Neural cell (in vitro differentiated cells): ENCODE data around the gene DCTN3. TPM values are rescaled to one million over a fixed set of nuclear protein-coding genes. Genes with fewer than 3 reads are reported as not detected.

Experiments used
- H2AFZ ChIP-seq: fragments of 200-600, 300-800 bp; sonication (generic), shearing (Covaris generic); 2 replicates; pipeline ENCODE4 v1.6.0; 2014; ENCODE audit warnings: low read depth, mild to moderate bottlenecking, antibody characterized with exemption, low read length, moderate library complexity
- H3F3A ChIP-seq: fragments of 200-600 bp; shearing (Covaris generic); 2 replicates; pipeline ENCODE4 v1.6.1; 2016; ENCODE audit warnings: mild to moderate bottlenecking, moderate library complexity, mixed read lengths, antibody characterized with exemption, low read length; ENCODE audit not compliant: insufficient read depth, poor library complexity, severe bottlenecking
- H3K27ac ChIP-seq: fragments of 200-600, 300-800 bp; sonication (generic), shearing (Covaris generic); 2 replicates; pipeline ENCODE4 v1.5.1; 2014; ENCODE audit warnings: mild to moderate bottlenecking, low read length, moderate library complexity
- H3K27me3 ChIP-seq: fragments of 300-800, 200-600 bp; sonication (generic), shearing (Covaris generic); 2 replicates; pipeline ENCODE4 v1.6.0; 2014; ENCODE audit warnings: mild to moderate bottlenecking, low read depth, low read length, moderate library complexity; ENCODE audit not compliant: insufficient read depth
- H3K36me3 ChIP-seq: fragments of 300-800, 200-600 bp; sonication (generic), shearing (Covaris generic); 2 replicates; pipeline ENCODE4 v1.5.1; 2014; ENCODE audit warnings: mild to moderate bottlenecking, antibody characterized with exemption, low read length, moderate library complexity; ENCODE audit not compliant: insufficient read depth
- H3K4me2 ChIP-seq: fragments of 300-800, 200-600 bp; sonication (generic), shearing (Covaris generic); 2 replicates; pipeline ENCODE4 v1.6.0; 2014; ENCODE audit warnings: mild to moderate bottlenecking, low read length
- H3K4me3 ChIP-seq: fragments of 300-800, 200-600 bp; sonication (generic), shearing (Covaris generic); 2 replicates; pipeline ENCODE4 v1.5.1; 2014; ENCODE audit warnings: mild to moderate bottlenecking, low read length, moderate library complexity
- H3K79me2 ChIP-seq: fragments of 200-600 bp; shearing (Covaris generic); replicated peaks from 2 replicates; pipeline ENCODE4 v1.6.0; 2014; ENCODE audit warnings: mild to moderate bottlenecking, low read length, moderate library complexity; ENCODE audit not compliant: insufficient read depth
- H3K9ac ChIP-seq: fragments of 300-800, 200-600 bp; sonication (generic), shearing (Covaris generic); 2 replicates; pipeline ENCODE4 v1.6.1; 2016; ENCODE audit warnings: mild to moderate bottlenecking, low read length, mixed read lengths
- H3K9me2 ChIP-seq: fragments of 200-600 bp; shearing (Covaris generic); 2 replicates; pipeline ENCODE4 v1.6.1; 2016; ENCODE audit warnings: mild to moderate bottlenecking, low read length, mixed read lengths; ENCODE audit not compliant: insufficient read depth
- H3K9me3 ChIP-seq: fragments of 200-600, 300-800 bp; sonication (generic), shearing (Covaris generic); 2 replicates; pipeline ENCODE4 v1.6.1; 2016; ENCODE audit warnings: mild to moderate bottlenecking, mixed run types, low read length, moderate library complexity, mixed read lengths
- H4K20me1 ChIP-seq: fragments of 200-600 bp; shearing (Covaris generic); 2 replicates; pipeline ENCODE4 v1.6.1; 2016; ENCODE audit warnings: mild to moderate bottlenecking, mixed run types; ENCODE audit not compliant: insufficient read depth
- MXI1 ChIP-seq: fragments of 450-650 bp; conservative IDR thresholded peaks from 2 replicates; pipeline ENCODE4 v1.6.1; 2014; ENCODE audit warnings: antibody characterized with exemption, mild to moderate bottlenecking; ENCODE audit not compliant: poor library complexity, severe bottlenecking
- POLR2AphosphoS5 ChIP-seq: IDR thresholded peaks from 2 replicates; pipeline ENCODE4 v1.6.1; 2012
- RAD21 ChIP-seq: fragments of 450-650 bp; conservative IDR thresholded peaks from 2 replicates; pipeline ENCODE4 v1.6.1; 2014; ENCODE audit warnings: antibody characterized with exemption, mild to moderate bottlenecking, moderate library complexity
- SMC3 ChIP-seq: fragments of 450-650 bp; conservative IDR thresholded peaks from 2 replicates; pipeline ENCODE4 v1.6.1; 2014; ENCODE audit warnings: antibody characterized with exemption, mild to moderate bottlenecking, moderate library complexity; ENCODE audit not compliant: poor library complexity
- TAF1 ChIP-seq: IDR thresholded peaks from 2 replicates; pipeline ENCODE4 v1.6.1; 2012; ENCODE audit warnings: low read depth
- polyA plus RNA-seq: library from polyadenylated mRNA; depleted of rRNA; stranded (reverse); fragments of >200 nt; gene quantifications from 2 replicates; pipeline ENCODE4 v1.2.3, GENCODE V29; 2014
- TF ChIP-seq, protein P1 (sequence below): fragments of 450-650 bp; IDR thresholded peaks from 2 replicates; pipeline ENCODE4 v1.5.1; 2014; ENCODE audit warnings: antibody characterized with exemption, mild to moderate bottlenecking, moderate library complexity; ENCODE audit not compliant: poor library complexity, severe bottlenecking

DCTN3 gene
- polyA plus RNA-seq, 1 donor from 2014 or later, result 380 TPM

DNA sequence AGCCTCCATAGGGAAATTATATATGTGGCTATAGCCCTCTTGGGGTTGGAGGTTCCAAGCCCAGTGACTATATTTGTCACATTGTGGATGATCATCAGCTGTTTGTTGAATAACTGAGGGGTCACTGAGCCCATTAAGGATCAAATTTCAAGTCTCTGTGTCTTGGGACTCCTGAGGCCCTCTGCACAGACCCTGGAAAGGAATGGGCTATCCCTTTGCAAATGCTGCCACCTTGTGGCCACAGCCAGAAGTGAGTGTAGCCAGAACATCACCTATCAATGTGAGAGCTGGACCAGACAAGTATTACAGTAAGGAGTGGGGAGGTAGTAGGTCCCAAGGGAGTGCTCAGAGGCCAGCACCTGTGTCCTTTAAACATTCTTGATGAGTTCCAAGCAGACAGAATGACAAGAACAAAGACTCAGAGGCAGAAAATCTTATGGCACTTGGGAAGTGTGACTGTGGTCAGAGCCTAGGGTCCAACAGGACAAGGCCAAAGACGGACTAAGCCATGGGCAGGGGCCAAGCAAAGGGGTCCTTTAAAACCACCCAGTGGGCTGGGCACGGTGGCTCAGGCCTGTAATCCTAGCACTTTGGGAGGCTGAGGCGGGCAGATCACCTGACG lies 16.6 kb downstream of the DCTN3 start:
- Histone ChIP-seq H2AFZ (no peak overlapping the region), H3K9me3 (no peaks in the 10 kb centered on the region), H3K27ac (no peak overlapping the region), H3K9ac (no peak overlapping the region), H3K4me3 (no peak overlapping the region), H3K36me3 (no peaks in the 10 kb centered on the region), H3K9me2 (no peaks in the 10 kb centered on the region), H4K20me1 (no peaks in the 10 kb centered on the region), H3F3A (no peaks in the 10 kb centered on the region), H3K79me2 (no peaks in the 10 kb centered on the region), H3K4me2 (no peak overlapping the region), H3K27me3 (no peaks in the 10 kb centered on the region)
- TF ChIP-seq RAD21 (peak; percentile 99), MXI1 (no peak), TAF1 (no peak), SMC3 (peak; percentile 97), POLR2AphosphoS5 (no peak)
- TF ChIP-seq, protein P1, sequence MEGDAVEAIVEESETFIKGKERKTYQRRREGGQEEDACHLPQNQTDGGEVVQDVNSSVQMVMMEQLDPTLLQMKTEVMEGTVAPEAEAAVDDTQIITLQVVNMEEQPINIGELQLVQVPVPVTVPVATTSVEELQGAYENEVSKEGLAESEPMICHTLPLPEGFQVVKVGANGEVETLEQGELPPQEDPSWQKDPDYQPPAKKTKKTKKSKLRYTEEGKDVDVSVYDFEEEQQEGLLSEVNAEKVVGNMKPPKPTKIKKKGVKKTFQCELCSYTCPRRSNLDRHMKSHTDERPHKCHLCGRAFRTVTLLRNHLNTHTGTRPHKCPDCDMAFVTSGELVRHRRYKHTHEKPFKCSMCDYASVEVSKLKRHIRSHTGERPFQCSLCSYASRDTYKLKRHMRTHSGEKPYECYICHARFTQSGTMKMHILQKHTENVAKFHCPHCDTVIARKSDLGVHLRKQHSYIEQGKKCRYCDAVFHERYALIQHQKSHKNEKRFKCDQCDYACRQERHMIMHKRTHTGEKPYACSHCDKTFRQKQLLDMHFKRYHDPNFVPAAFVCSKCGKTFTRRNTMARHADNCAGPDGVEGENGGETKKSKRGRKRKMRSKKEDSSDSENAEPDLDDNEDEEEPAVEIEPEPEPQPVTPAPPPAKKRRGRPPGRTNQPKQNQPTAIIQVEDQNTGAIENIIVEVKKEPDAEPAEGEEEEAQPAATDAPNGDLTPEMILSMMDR, result peak; percentile 97

DNA sequence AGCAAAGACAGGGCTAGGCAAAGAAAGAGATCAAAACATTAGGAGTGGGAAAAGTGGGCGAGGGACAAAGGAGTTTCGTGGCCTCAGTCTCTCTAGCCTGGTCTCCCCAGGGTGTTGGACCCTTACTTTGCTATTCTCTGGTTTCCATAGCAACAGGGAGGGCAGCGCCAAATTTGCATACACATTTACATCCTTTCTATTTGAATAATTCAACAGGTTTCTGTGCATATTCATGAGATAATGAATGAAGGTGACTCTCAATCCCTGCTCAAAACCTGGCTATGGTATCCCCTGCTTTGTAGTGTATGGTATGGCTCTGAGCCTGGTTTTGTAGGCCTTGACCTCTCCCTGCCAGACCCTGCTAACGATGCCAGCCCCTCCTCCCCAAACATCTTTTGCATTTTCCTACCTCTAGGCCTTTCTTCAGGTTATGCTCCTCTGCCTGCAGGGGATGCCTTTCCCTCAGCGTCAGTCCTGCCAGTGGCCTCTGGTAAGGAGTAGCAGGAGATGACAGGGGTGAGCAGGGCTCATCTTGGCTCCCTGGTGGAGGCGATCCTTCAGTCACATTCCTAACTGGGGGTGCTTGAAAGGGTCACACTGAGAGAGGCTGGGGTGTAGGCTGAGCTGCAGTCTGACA lies 18.2 kb downstream of the DCTN3 start:
- peak overlapping the region; percentile 25 for H3K4me2 ChIP-seq
- no peaks in the 10 kb centered on the region for H3F3A ChIP-seq
- H3K4me3 ChIP-seq, result peak overlapping the region; percentile 19
- H4K20me1 ChIP-seq, result no peaks in the 10 kb centered on the region
- H3K27ac ChIP-seq, result peak overlapping the region; percentile 55
- no peaks in the 10 kb centered on the region for H3K27me3 ChIP-seq
- no peaks in the 10 kb centered on the region for H3K9me3 ChIP-seq
- H3K9ac ChIP-seq, result peak overlapping the region; percentile 44
- no peaks in the 10 kb centered on the region for H3K9me2 ChIP-seq
- H2AFZ ChIP-seq, result no peak overlapping the region
- H3K79me2 ChIP-seq, result no peaks in the 10 kb centered on the region
- H3K36me3 ChIP-seq, result no peaks in the 10 kb centered on the region
- TF ChIP-seq MXI1, result no peak
- TF ChIP-seq, protein P1, result peak; percentile 17

DNA sequence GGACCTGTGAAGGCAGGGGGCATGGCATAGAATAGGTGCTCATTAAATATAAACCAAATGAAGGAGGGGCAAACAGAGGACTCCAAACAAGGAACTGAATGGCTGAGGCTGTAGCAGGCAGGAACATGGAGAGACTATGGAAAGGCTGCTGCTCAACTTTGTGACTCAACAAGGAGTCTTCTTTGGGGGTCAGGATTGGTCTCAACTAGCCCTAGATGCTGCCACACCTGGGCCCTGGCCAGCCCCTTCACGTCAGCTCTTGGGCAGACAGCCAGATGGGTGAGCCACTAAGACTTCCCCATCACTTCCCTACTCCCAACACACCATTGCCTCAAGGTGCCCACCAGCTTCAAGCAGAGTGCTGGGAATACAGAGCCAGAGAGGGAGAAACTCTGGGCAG lies 19.4 kb downstream of the DCTN3 start:
- Histone ChIP-seq H3K4me3 (no peak overlapping the region), H3K27ac (no peak overlapping the region), H3K27me3 (no peaks in the 10 kb centered on the region), H3F3A (no peaks in the 10 kb centered on the region), H3K79me2 (no peaks in the 10 kb centered on the region), H3K9me2 (no peaks in the 10 kb centered on the region), H3K4me2 (no peak overlapping the region), H2AFZ (no peak overlapping the region), H3K36me3 (no peaks in the 10 kb centered on the region), H4K20me1 (no peaks in the 10 kb centered on the region), H3K9ac (no peak overlapping the region), H3K9me3 (no peaks in the 10 kb centered on the region)
- no peak for TF ChIP-seq SMC3
